GM23338 (cell line): ENCODE results near the gene MAMDC2. TPM values are rescaled to one million over a fixed set of nuclear protein-coding genes. Genes with fewer than 3 reads are reported as not detected.

Experiments
- ATAC-seq: fragments of 200-7000 bp; cut with Tn5 transposase; 3 replicates; pipeline ENCODE4 v1.9.1; 2020
- DNase-seq: peaks from one replicate; pipeline ENCODE4 v3.0.0-alpha.2; 2015; ENCODE audit warnings: low spot score
- H2AFZ ChIP-seq: fragments of 200-600 bp; sonication (generic); 2 replicates; pipeline ENCODE4 v1.8.0; 2016; ENCODE audit warnings: antibody characterized with exemption, mild to moderate bottlenecking, moderate library complexity
- H3F3A ChIP-seq: fragments of 200-600 bp; sonication (generic); replicated peaks from 2 replicates; pipeline ENCODE4 v1.8.0; 2017; ENCODE audit warnings: antibody characterized with exemption, mixed run types, low read depth
- H3K27ac ChIP-seq: fragments of 200-600 bp; sonication (generic); 2 replicates; pipeline ENCODE4 v1.6.1; 2016; ENCODE audit warnings: low read depth
- H3K27me3 ChIP-seq: fragments of 200-600 bp; sonication (generic); 2 replicates; pipeline ENCODE4 v1.8.0; 2016; ENCODE audit warnings: mild to moderate bottlenecking, mixed run types, moderate library complexity; ENCODE audit not compliant: insufficient read depth
- H3K36me3 ChIP-seq: fragments of 200-600 bp; sonication (generic); 2 replicates; pipeline ENCODE4 v1.8.0; 2016; ENCODE audit warnings: mild to moderate bottlenecking; ENCODE audit not compliant: insufficient read depth
- H3K4me1 ChIP-seq: fragments of 200-600 bp; sonication (generic); 2 replicates; pipeline ENCODE4 v1.8.0; 2016; ENCODE audit warnings: mild to moderate bottlenecking, moderate library complexity; ENCODE audit not compliant: insufficient read depth
- H3K4me2 ChIP-seq: fragments of 200-600 bp; sonication (generic); 2 replicates; pipeline ENCODE4 v1.7.1; 2017; ENCODE audit warnings: mixed run types
- H3K4me3 ChIP-seq: fragments of 200-600 bp; sonication (generic); 2 replicates; pipeline ENCODE4 v1.6.1; 2016; ENCODE audit warnings: mixed run types
- H3K79me2 ChIP-seq: fragments of 200-600 bp; sonication (generic); replicated peaks from 2 replicates; pipeline ENCODE4 v1.8.0; 2017; ENCODE audit warnings: mild to moderate bottlenecking; ENCODE audit not compliant: insufficient read depth
- H3K9me2 ChIP-seq: fragments of 200-600 bp; sonication (generic); 2 replicates; pipeline ENCODE4 v1.8.0; 2017; ENCODE audit not compliant: insufficient read depth
- H4K20me1 ChIP-seq: fragments of 200-600 bp; sonication (generic); replicated peaks from 2 replicates; pipeline ENCODE4 v1.8.0; 2017; ENCODE audit warnings: mild to moderate bottlenecking; ENCODE audit not compliant: insufficient read depth
- H3K27ac Mint-ChIP-seq: 2 replicates; pipeline ENCODE4 v1.8.0; 2020; ENCODE audit warnings: inconsistent platforms, mild to moderate bottlenecking, moderate library complexity, mixed read lengths
- H3K27me3 Mint-ChIP-seq: 3 replicates; pipeline ENCODE4 v1.8.0; 2022; ENCODE audit warnings: low read depth, mild to moderate bottlenecking, moderate library complexity, mixed read lengths, inconsistent platforms; ENCODE audit not compliant: insufficient read depth, poor library complexity
- H3K36me3 Mint-ChIP-seq: 3 replicates; pipeline ENCODE4 v1.8.0; 2021; ENCODE audit warnings: low read depth, mild to moderate bottlenecking, inconsistent platforms, moderate library complexity, mixed read lengths
- H3K4me1 Mint-ChIP-seq: 3 replicates; pipeline ENCODE4 v1.8.0; 2020; ENCODE audit warnings: mild to moderate bottlenecking, inconsistent platforms, mixed read lengths
- H3K4me3 Mint-ChIP-seq: 3 replicates; pipeline ENCODE4 v1.8.0; 2021; ENCODE audit warnings: moderate library complexity, mild to moderate bottlenecking, inconsistent platforms, mixed read lengths
- H3K9me3 Mint-ChIP-seq: 3 replicates; pipeline ENCODE4 v1.8.0; 2020; ENCODE audit warnings: moderate library complexity, mild to moderate bottlenecking, inconsistent platforms, mixed read lengths
- EZH2 ChIP-seq: fragments of 200-600 bp; sonication (generic); IDR thresholded peaks from one replicate; pipeline ENCODE4 v1.8.0; 2017; ENCODE audit warnings: antibody characterized with exemption, mild to moderate bottlenecking, low read depth; ENCODE audit not compliant: unreplicated experiment
- EZH2phosphoT487 ChIP-seq: fragments of 200-600 bp; sonication (generic); IDR thresholded peaks from one replicate; pipeline ENCODE4 v1.8.1; 2018; ENCODE audit warnings: antibody characterized with exemption; ENCODE audit not compliant: unreplicated experiment
- JUNB ChIP-seq: IDR thresholded peaks from one replicate; pipeline ENCODE4 v1.6.1; 2016; ENCODE audit warnings: antibody characterized with exemption; ENCODE audit not compliant: unreplicated experiment
- STAT1 ChIP-seq: IDR thresholded peaks from one replicate; pipeline ENCODE4 v1.6.1; 2016; ENCODE audit warnings: antibody characterized with exemption; ENCODE audit not compliant: unreplicated experiment
- ZNF114 ChIP-seq: fragments of 250-450 bp; sonication (Bioruptor Pico); IDR thresholded peaks from 2 replicates; pipeline ENCODE4 v1.5.0; 2020; ENCODE audit warnings: mild to moderate bottlenecking, moderate library complexity
- polyA plus RNA-seq: library from polyadenylated mRNA; unstranded; fragments of >200 nt; fragmentation: Nextera tagmentation; extraction: Ambion mirVana; gene quantifications from 2 replicates; pipeline ENCODE4 v1.2.1, GENCODE V29; 2016
- total RNA-seq: library from RNA; depleted of rRNA; stranded (reverse); fragments of >200 nt; shearing (Covaris generic); gene quantifications from 2 replicates; pipeline ENCODE4 v1.2.3, GENCODE V29; 2014
- TF ChIP-seq, protein P1 (sequence below): fragments of 250-450 bp; sonication (Bioruptor Pico); IDR thresholded peaks from 2 replicates; pipeline ENCODE4 v1.5.0; 2020; ENCODE audit warnings: mild to moderate bottlenecking, moderate library complexity
- TF ChIP-seq, protein P2 (sequence below): IDR thresholded peaks from 2 replicates; pipeline ENCODE4 v1.6.1; 2016; ENCODE audit warnings: antibody characterized with exemption

MAMDC2 gene
- total and polyA plus RNA-seq, 2 experiments from 2014 or later: 7.7 to 19.6 TPM

DNA sequence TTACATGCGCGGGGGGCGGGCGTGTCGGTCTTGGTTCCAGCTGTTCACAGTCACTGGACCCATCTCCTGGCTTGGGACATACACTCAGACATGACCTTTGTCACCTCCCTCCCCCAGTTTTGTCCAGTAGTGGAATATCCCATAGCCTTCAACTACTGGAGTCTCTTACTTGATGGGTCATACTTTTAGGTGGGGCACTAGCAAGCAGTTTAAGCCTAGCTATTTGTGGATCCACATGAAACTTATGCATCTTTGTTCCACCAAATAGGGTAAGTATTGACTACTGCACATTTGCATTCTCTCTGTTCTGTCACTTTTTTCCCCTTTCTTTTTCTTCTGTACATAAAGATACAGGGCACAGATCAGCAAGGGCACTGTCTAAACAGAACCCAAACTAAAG, 15.4 kb upstream of the MAMDC2 start (continued):
- TF ChIP-seq, protein P1, sequence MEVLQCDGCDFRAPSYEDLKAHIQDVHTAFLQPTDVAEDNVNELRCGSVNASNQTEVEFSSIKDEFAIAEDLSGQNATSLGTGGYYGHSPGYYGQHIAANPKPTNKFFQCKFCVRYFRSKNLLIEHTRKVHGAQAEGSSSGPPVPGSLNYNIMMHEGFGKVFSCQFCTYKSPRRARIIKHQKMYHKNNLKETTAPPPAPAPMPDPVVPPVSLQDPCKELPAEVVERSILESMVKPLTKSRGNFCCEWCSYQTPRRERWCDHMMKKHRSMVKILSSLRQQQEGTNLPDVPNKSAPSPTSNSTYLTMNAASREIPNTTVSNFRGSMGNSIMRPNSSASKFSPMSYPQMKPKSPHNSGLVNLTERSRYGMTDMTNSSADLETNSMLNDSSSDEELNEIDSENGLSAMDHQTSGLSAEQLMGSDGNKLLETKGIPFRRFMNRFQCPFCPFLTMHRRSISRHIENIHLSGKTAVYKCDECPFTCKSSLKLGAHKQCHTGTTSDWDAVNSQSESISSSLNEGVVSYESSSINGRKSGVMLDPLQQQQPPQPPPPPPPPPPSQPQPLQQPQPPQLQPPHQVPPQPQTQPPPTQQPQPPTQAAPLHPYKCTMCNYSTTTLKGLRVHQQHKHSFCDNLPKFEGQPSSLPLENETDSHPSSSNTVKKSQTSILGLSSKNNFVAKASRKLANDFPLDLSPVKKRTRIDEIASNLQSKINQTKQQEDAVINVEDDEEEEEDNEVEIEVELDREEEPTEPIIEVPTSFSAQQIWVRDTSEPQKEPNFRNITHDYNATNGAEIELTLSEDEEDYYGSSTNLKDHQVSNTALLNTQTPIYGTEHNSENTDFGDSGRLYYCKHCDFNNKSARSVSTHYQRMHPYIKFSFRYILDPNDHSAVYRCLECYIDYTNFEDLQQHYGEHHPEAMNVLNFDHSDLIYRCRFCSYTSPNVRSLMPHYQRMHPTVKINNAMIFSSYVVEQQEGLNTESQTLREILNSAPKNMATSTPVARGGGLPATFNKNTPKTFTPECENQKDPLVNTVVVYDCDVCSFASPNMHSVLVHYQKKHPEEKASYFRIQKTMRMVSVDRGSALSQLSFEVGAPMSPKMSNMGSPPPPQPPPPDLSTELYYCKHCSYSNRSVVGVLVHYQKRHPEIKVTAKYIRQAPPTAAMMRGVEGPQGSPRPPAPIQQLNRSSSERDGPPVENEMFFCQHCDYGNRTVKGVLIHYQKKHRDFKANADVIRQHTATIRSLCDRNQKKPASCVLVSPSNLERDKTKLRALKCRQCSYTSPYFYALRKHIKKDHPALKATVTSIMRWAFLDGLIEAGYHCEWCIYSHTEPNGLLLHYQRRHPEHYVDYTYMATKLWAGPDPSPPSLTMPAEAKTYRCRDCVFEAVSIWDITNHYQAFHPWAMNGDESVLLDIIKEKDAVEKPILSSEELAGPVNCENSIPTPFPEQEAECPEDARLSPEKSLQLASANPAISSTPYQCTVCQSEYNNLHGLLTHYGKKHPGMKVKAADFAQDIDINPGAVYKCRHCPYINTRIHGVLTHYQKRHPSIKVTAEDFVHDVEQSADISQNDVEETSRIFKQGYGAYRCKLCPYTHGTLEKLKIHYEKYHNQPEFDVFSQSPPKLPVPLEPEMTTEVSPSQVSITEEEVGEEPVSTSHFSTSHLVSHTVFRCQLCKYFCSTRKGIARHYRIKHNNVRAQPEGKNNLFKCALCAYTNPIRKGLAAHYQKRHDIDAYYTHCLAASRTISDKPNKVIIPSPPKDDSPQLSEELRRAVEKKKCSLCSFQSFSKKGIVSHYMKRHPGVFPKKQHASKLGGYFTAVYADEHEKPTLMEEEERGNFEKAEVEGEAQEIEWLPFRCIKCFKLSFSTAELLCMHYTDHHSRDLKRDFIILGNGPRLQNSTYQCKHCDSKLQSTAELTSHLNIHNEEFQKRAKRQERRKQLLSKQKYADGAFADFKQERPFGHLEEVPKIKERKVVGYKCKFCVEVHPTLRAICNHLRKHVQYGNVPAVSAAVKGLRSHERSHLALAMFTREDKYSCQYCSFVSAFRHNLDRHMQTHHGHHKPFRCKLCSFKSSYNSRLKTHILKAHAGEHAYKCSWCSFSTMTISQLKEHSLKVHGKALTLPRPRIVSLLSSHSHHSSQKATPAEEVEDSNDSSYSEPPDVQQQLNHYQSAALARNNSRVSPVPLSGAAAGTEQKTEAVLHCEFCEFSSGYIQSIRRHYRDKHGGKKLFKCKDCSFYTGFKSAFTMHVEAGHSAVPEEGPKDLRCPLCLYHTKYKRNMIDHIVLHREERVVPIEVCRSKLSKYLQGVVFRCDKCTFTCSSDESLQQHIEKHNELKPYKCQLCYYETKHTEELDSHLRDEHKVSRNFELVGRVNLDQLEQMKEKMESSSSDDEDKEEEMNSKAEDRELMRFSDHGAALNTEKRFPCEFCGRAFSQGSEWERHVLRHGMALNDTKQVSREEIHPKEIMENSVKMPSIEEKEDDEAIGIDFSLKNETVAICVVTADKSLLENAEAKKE (CRISPR knock-in tag): no peak

DNA sequence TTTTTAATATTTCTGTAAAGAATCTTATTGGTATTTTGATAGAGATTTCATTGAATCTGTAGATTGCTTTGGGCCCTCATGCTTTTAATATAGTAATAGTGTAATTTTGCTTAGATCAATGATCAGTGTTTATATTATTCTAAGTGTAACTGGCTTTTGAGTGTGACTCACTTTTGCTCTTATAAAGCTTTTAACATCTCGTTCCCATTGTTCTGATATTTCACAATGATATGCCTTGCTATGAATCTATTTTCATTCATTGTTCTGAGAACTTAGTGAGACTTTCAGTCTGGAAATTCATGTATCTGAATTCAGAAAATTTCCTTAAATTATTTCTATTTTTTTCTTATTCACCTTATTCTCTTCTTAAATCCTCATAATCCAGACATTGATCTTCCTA, 13.5 kb upstream of the MAMDC2 start:
- Mint-ChIP-seq H3K36me3 (peaks cover 8% of the 10 kb centered on the region; the same call in 2 of the 3 replicates), H3K4me3 (no peak overlapping the region), H3K9me3 (peaks cover 13% of the 10 kb centered on the region), H3K27me3 (peaks cover 3% of the 10 kb centered on the region), H3K27ac (no peak overlapping the region), H3K4me1 (no peaks in the 10 kb centered on the region; the same call in 2 of the 3 replicates)
- H3K4me3 ChIP-seq: no peak overlapping the region
- H3K27me3 ChIP-seq: no peaks in the 10 kb centered on the region
- H3K36me3 ChIP-seq: no peaks in the 10 kb centered on the region
- H2AFZ ChIP-seq: no peak overlapping the region
- H3K27ac ChIP-seq: no peak overlapping the region
- H3F3A ChIP-seq: no peaks in the 10 kb centered on the region
- no peak for ATAC-seq
- H3K4me2 ChIP-seq: no peak overlapping the region
- no peaks in the 10 kb centered on the region for H3K79me2 ChIP-seq
- no peak for DNase-seq
- H4K20me1 ChIP-seq: no peaks in the 10 kb centered on the region
- no peaks in the 10 kb centered on the region for H3K9me2 ChIP-seq
- H3K4me1 ChIP-seq: no peaks in the 10 kb centered on the region
- no peak for TF ChIP-seq ZNF114 (CRISPR knock-in tag)
- TF ChIP-seq EZH2: no peak
- TF ChIP-seq, protein P1 (CRISPR knock-in tag): no peak
- no peak for TF ChIP-seq EZH2phosphoT487
- TF ChIP-seq, protein P2, sequence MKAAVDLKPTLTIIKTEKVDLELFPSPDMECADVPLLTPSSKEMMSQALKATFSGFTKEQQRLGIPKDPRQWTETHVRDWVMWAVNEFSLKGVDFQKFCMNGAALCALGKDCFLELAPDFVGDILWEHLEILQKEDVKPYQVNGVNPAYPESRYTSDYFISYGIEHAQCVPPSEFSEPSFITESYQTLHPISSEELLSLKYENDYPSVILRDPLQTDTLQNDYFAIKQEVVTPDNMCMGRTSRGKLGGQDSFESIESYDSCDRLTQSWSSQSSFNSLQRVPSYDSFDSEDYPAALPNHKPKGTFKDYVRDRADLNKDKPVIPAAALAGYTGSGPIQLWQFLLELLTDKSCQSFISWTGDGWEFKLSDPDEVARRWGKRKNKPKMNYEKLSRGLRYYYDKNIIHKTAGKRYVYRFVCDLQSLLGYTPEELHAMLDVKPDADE: no peak
- no peak for TF ChIP-seq STAT1
- TF ChIP-seq JUNB: no peak
